Sciatic nerve (tissue), 1 donor: ENCODE measurements around the gene COL8A1. TPM values are rescaled to one million over a fixed set of nuclear protein-coding genes. Genes with fewer than 3 reads are reported as not detected.

ENCODE experiments used
- total RNA-seq: library from RNA; stranded (reverse); fragmentation: NEBNext Ultra II Directional; extraction: Animal tissue kit (Norgen Biotek cat#: 25700); gene quantifications from one replicate; pipeline ENCODE4 v1.2.1, GENCODE V29; 2021
- donor health status: DM: no; HTN: no; CAD: no.

The COL8A1 gene
- total RNA-seq, 1 donor from 2014 or later, result 114 TPM

Other genes starting within 250 kb of the COL8A1 start
- gene CMSS1, start 179.3 kb downstream of the COL8A1 start, total RNA-seq, result 26.7 TPM